GM19240 (cell line): Measurements from ENCODE around the gene ALK.

ENCODE experiments used
- DNase-seq: peaks from one replicate; pipeline ENCODE4 v3.0.0; 2011; ENCODE audit warnings: low spot score; ENCODE audit not compliant: insufficient read length

ALK gene

GRCh38 chr2:29370581-29371125 is 550.7 kb downstream of the ALK start:
- DNase-seq = no peak

- DNase-seq = no peak
These were observed 551.2 kb downstream of the ALK start for GRCh38 chr2:29370173-29370572.

GRCh38 chr2:29368659-29369040 is 552.7 kb downstream of the ALK start:
- no peak for DNase-seq

- no peak for DNase-seq
These were observed 553.3 kb downstream of the ALK start for GRCh38 chr2:29367986-29368658.

GRCh38 chr2:29363111-29363510 is 558.3 kb downstream of the ALK start:
- DNase-seq = no peak

- DNase-seq = no peak
These were observed 560.2 kb downstream of the ALK start for GRCh38 chr2:29361231-29361630.

GRCh38 chr2:29360016-29360784 is 561.2 kb downstream of the ALK start:
- no peak for DNase-seq

DNA sequence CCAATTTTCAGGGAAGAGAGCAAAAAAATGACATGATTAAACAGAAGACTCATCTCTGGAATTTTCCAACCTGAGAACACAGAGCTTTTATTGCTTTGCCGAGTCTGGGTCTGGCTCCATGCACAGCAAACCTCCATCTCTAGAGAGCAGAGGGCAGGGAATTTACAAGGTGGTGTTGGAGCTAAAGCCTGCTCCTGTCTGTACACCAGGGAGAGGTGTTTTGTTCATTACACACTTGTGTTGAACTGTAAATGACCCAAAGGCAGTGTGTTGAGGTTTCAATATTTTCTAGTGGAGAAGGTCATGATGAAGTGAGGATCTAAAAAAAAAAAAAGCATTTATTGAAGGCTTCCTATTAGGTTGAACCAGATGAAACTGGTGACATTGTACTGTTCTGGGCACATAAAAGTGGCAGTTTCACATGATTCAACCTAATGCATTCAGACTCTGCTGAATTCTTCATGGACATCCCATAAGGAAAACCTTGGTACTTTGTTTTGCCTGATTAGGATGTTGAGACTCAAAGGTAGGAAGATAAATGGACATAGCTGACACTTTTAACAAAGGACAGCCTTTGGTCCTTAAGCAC is 567.9 kb downstream of the ALK start:
- no peak for DNase-seq

- DNase-seq = no peak
These were observed 569.3 kb downstream of the ALK start for GRCh38 chr2:29351916-29352591.

GRCh38 chr2:29351248-29351647 is 570.1 kb downstream of the ALK start:
- DNase-seq = no peak

DNA sequence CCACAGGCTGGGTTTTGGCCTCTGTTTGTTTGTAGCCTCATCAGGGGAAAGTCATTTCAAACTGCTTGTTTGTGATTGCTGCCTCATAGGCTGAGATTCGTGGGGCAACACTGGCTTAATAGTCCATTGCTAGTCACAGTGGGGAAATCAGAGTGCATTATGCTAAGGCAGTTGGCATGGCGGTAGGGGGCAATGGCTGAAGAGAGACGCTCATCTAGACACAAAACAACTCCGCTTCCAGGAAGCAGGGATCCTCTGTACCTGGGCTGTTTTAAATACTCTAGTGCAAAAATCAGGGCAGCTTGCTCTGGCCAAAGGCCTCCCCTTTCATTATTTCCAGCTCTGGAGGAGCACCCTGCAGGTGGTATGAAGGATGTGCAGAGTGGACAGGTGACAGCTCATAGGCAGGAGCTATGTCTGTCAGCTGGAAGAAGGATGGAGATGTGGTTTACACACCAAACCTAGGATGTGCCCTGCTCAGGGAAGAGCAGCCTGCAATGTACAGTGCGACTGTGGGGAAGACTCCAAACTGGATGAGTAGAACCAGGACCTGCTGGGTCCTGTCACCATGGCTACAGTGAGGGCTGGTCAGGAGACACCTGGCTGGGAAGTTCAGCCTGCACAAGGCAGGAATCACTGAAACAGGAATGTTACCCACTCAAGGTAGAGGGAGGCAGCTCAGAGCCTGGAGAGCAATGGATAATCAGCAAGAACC is 571.9 kb downstream of the ALK start:
- no peak for DNase-seq

- no peak for DNase-seq
These were observed 573.5 kb downstream of the ALK start for GRCh38 chr2:29347774-29348461.

DNA sequence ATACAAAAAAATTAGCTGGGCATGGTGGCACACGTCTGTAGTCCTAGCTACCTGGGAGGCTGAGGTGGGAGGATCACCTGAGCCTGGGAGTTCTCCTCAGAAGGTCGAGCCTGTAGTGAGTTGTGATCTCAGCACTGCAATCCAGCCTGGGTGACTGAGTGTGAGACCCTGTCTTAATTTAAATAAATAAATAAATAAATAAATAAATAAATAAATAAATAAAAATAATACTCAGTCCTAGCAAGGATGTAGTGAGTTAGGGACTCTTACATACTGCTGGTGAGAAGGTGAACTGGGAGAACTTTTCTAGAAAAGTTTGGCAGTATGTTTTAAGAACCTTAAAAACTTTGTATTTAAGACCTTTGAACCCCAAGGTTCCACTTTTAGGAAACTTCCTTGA is 576.1 kb downstream of the ALK start:
- DNase-seq = no peak

DNA sequence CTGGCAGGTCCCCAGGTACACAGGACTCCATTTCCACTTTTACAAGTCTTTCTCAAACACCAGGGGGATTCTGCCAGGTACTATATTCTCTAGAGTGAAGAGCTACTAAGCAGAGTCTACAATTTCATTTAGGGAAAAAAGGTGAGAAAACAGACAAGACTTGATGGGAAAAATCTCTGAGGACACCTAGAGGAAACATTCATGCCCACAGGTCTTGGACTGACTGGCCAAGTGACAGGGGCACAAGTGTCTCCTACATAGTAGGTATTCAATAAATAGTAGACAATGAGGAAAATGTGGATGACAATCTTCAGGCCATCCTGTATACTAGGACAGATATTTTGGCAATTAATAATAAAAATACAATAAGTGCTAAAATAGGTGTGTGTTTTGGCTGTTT is 577.6 kb downstream of the ALK start:
- DNase-seq = no peak

DNA sequence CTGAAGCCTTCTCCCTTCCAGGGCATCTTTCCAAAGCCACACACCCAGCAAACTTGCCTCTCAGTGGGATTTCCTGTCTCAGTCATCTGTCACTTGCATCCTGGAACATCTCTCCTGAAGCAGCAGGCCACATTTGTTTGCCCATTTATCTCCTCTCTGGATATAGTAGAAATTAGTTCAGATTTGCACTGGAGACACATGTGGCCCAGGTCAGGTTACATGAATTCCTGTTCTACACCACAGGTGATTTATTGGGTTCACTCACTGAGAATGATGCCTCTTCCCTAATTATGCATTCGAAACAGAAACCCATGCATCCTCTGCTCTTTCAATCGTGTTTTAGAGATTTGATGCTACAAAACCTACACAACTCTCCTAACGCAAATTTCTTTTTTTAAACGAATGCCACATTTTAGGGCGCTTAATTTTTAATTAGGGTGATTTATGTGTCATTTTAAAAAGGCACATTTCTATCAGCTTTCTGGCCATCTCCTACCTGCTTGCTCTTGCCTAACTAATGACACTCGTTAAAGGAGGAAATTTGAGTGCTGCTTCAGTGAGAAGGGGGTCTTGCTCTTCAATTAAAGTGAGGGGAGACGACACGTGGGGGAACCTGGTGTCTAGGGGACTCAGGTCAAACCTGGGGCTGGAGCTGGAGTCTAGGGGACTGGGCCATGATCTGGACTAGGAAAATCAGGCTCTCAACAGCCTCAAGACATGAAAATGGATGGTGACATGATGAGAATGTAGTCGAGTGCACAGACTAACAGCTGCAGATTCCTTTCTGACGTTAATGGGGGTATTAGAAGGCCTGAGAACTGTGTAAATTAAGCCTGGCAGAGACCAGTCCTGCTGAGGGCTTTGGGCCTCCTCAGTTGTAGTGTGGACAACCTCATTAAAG is 584.8 kb downstream of the ALK start:
- no peak for DNase-seq

DNA sequence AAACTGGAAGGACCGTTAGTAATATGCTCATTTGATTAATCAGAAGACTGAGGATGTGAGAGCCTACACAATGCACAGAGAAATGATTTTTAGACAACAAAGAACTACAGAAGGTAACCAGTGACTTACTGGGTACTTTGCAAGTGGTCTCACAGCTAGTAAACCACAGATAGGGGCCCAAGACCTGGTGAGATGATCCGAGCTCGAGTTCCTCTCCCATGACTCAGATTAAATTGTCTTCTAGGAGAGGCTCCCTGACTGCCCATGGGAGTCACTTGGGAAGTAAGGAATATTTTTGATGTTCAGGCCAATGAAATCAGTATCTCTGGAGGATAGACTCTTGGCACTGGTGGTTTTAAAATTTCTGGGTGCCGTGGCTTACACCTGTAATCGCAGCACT is 586.0 kb downstream of the ALK start:
- DNase-seq = no peak

- no peak for DNase-seq
These were observed 586.7 kb downstream of the ALK start for GRCh38 chr2:29334706-29335105.

DNA sequence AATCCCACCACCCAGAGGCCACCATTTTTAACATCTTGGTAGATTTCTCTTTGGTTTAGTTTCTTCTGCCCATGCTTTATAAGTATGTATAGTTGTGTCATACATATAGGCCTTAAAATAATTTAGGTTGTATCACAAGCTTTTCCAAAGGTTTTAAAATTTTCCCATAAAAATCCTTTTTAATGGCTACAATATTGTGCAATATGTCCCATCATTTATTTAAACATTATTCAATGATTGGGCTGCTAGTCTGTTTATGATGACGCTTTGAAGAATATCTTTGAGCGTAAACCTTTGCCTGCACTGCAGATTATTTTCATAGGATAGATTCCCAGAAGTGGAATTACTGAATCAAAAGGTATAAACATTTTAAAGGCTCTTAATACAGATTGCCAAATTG is 588.8 kb downstream of the ALK start:
- DNase-seq = no peak

GRCh38 chr2:29329899-29330298 is 591.5 kb downstream of the ALK start:
- no peak for DNase-seq

GRCh38 chr2:29326926-29327325 is 594.5 kb downstream of the ALK start:
- no peak for DNase-seq
